ENCODE measurements around the gene MAP2K4.

GRCh38 chr17:12064395-12064794 is 43.7 kb downstream of the MAP2K4 start:
- TF ChIP-seq, protein P1, sequence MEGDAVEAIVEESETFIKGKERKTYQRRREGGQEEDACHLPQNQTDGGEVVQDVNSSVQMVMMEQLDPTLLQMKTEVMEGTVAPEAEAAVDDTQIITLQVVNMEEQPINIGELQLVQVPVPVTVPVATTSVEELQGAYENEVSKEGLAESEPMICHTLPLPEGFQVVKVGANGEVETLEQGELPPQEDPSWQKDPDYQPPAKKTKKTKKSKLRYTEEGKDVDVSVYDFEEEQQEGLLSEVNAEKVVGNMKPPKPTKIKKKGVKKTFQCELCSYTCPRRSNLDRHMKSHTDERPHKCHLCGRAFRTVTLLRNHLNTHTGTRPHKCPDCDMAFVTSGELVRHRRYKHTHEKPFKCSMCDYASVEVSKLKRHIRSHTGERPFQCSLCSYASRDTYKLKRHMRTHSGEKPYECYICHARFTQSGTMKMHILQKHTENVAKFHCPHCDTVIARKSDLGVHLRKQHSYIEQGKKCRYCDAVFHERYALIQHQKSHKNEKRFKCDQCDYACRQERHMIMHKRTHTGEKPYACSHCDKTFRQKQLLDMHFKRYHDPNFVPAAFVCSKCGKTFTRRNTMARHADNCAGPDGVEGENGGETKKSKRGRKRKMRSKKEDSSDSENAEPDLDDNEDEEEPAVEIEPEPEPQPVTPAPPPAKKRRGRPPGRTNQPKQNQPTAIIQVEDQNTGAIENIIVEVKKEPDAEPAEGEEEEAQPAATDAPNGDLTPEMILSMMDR (IDR thresholded peaks at IDR 0.05): no peak
- TF ChIP-seq EP300 (IDR thresholded peaks at IDR 0.05) (no peak), POLR2AphosphoS5 (IDR thresholded peaks at IDR 0.05) (no peak), POLR2A (IDR thresholded peaks at IDR 0.05) (no peak)

Data from sigmoid colon (tissue), 4 donors.